HL-60/S4 treated with retinoic acid at 250 ng/mL for 4 days and 3 days (cell line): ENCODE measurements around the gene PCSK2.
"Not testable (repeated sequence)": the region's sequence is repeated elsewhere in the genome, so short reads cannot be mapped to it uniquely, and the experiment has no call there.

Source experiments
- in situ Hi-C: fragments of 300-500 bp; cut with MboI; formaldehyde crosslinking; loops from 2 replicates; pipeline ENCODE4 v1.7.0; 2022; ENCODE audit warnings: low sequenced_read_pairs

PCSK2 gene, protein sequence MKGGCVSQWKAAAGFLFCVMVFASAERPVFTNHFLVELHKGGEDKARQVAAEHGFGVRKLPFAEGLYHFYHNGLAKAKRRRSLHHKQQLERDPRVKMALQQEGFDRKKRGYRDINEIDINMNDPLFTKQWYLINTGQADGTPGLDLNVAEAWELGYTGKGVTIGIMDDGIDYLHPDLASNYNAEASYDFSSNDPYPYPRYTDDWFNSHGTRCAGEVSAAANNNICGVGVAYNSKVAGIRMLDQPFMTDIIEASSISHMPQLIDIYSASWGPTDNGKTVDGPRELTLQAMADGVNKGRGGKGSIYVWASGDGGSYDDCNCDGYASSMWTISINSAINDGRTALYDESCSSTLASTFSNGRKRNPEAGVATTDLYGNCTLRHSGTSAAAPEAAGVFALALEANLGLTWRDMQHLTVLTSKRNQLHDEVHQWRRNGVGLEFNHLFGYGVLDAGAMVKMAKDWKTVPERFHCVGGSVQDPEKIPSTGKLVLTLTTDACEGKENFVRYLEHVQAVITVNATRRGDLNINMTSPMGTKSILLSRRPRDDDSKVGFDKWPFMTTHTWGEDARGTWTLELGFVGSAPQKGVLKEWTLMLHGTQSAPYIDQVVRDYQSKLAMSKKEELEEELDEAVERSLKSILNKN

DNA sequence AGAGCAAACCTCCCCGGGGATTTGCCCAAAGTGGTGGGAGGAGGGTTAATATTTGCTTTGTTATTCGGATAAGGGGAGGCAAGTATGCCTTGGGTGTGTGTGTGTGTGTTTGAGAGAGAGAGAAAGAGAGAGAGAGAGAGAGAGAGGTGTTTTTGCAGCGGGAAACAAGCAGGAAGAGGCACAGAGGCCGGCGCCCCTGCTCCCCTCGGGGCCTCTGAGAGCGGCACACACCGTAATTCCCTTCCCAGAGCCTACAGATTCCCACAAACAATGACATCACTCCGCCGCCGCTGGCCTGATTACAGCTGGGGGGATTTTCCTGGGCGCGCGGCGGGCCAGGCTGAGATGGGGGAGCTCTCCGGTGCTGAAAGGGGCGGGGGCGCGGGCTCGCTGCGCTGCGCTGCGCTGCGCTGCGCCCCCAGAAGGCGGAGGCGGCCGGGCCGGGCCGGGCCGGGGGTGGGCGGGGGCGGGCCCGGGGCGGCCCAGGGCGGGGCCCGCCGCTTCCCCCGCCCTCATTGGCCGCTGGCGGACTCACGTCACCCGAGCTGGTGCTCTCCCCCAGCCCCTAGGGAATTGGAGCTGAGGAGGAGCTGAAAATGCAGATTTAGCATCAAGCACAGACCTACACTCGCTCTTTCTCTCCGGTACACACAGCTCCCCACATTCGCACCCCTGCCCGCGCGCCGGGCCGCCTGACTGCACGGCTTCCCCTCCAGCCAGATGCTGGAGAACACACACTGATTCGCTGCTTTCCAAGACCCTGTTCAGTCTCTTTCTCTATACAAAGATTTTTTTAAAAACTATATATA, at the start of gene PCSK2:
Gene PCSK2, plus strand, starts transcription at position 631 of the 809 bp plus-strand sequence. CDS start 266 bp downstream, outside the sequence.
- in situ Hi-C loops = no loop called here

DNA sequence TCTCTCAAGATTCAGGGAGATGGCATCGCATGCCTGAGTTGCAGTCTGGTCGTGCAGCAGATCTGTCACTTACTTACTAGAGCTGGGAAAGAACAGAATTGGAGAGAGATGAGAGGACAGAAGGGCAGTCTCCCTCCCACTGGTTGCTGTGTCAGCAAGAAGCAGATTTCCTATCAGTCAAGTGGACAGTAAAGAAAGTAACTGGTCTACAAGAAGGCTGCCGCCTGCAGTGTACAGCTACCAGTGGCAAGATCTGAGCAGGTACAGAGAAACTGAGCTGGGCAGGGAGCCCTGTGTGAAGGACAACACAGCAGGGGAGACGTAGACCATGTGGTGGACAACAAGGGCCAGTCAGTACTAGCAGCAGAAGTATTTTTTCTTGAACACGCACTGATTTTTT, 49.5 kb upstream of the PCSK2 start:
- in situ Hi-C loops = no loop called here

DNA sequence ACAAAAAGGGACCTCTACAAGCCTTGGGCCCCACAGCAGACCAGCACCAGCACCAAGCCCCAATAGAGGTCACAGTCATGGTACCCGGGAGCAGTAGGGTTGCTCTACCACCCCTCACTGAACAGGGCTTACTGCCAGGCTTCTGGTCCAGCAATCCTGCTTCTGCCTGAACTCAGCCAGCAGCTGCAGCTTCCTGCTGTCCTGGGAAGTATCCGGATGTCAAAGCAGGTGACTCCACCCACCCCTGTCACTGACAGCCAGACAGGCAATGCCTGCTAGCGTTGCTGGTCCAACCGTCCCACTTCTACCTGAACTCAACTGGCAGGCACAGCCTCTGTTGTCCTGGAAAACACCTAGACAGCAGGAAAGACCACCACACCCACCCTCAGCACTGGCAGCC, 47.0 kb upstream of the PCSK2 start:
- in situ Hi-C loops = no loop called here

DNA sequence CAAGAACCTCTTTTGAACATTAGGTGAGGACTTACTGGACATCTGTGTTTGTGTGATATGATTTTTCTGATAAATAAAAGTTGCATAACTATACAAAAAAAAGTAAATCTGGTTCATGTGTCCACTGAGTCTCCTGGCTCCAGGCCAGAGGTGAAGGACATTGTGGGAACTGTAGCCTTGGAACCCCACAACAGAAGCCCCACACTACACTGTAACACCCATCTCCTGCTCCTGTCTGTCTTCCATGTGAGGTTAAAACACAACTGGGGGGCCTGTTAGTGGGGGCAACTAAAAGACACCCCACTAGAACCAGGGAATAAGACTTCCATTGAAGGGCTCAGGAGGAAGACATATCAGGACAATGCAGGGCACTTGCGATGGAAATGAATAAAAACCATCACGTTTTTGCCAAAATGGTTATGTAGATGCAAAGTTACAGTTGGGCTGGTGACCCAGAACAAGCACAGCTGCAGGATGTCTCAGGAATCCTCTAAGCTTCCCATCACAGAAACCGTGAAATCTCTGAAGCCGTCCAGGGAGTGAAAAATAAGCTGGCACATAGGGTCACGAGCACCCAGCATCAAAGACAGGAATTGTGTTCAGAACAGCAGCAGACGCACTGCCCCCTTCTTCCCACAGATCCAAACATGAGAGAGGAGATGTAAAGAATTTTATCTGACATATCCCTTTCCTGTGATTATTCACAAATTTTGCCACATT, 36.7 kb upstream of the PCSK2 start:
- in situ Hi-C loops = no loop called here

GRCh38 chr20:17197041-17197440, 29.8 kb upstream of the PCSK2 start:
- in situ Hi-C loops = no loop called here

DNA sequence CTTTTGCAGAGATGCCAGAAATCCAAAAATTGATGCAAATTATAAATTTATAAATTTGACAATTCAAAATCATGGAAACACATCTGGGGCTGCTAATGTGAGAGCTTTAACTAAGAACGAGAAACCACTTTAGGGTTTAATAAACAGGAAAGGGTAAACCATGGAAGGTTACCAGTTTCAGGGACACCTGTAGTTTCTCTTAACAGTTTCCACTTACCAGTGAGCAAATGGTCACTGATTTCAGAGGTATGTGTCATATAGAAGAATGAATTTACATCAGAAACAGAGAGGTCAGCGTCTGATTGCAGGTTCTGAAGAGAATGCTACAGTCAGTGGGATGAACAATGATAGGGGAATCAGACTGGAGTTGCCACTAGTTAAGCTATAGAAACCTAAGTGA, 24.8 kb upstream of the PCSK2 start:
- in situ Hi-C loops = no loop called here

DNA sequence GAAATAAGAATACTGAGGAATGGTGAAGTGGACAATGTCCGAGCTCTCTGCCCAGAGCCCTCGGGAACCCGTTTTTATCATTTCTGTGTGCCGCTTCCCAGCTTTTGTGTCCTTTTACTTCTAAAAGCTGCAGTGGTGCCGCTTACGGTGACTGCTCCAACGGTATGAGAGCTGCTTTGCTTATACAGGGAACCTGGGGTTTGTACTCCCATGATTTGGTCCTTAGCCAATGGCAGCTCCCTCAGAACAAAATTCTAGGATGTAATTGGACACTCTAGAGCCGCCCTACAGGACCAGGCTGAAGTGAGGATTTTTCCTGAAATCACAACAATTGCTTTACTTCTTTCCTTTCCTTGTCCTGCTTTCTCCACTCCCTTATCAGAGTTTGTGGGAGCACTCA, 24.2 kb upstream of the PCSK2 start:
- in situ Hi-C loops = no loop called here

- in situ Hi-C loops = no loop called here
These were observed 21.6 kb upstream of the PCSK2 start for GRCh38 chr20:17205084-17205813.

DNA sequence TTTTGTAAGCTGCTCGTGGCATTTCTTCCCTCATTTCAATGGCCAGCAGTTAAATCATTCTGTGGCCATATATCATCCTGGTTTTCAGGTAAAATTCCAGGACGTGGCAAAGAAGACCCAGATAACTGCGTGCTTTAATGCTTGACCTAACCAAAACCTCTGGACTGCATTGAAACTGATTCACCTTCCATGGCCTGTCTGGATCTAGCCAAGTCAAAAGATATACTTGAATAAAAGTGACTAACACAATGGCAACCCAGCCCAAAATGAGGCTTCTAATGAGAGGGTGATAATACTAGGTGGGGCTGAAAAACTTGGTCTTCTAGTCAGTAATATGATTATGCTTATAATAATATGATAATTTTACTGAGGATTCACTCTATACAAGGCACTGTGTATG, 16.5 kb upstream of the PCSK2 start:
- in situ Hi-C loops = no loop called here

DNA sequence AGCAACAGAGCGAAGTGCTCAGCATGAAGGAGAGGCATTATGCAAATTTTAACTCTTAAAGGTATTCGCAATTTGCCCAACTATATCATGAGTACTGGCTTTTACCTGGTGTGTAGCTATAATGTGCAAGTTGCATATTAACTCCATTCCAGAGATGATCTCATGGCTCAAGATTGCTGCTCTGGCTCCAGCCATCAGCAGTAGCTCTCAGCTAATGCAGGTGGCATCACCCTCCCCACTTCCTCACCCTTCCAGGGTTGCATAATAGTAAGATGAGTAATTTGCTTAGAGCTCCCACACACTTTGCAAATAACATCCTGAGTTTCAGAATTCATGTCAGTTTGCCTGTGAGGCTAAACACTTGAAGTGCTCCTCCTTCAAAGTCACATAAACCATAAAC, 15.9 kb upstream of the PCSK2 start:
- in situ Hi-C loops = no loop called here

GRCh38 chr20:17215167-17215566, 11.7 kb upstream of the PCSK2 start:
- in situ Hi-C loops = no loop called here

GRCh38 chr20:17219856-17220255, 7.0 kb upstream of the PCSK2 start:
- in situ Hi-C loops = not testable (repeated sequence)

GRCh38 chr20:17223553-17223952, 3.3 kb upstream of the PCSK2 start:
- in situ Hi-C loops = no loop called here

GRCh38 chr20:17225851-17226409, 910 bp upstream of the PCSK2 start:
- in situ Hi-C loops = no loop called here

DNA sequence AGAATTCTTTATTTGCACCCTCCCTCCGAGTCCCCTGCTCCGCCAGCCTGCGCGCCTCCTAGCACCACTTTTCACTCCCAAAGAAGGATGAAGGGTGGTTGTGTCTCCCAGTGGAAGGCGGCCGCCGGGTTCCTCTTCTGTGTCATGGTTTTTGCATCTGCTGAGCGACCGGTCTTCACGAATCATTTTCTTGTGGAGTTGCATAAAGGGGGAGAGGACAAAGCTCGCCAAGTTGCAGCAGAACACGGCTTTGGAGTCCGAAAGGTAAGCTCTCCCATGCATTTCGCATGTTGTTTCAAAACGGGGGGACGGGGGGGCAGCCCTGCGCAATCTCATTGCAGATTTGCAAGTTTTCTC, 357 bp downstream of the PCSK2 start:
- in situ Hi-C loops = no loop called here

- in situ Hi-C loops = no loop called here
These were observed 1.1 kb downstream of the PCSK2 start for GRCh38 chr20:17227669-17228623.

DNA sequence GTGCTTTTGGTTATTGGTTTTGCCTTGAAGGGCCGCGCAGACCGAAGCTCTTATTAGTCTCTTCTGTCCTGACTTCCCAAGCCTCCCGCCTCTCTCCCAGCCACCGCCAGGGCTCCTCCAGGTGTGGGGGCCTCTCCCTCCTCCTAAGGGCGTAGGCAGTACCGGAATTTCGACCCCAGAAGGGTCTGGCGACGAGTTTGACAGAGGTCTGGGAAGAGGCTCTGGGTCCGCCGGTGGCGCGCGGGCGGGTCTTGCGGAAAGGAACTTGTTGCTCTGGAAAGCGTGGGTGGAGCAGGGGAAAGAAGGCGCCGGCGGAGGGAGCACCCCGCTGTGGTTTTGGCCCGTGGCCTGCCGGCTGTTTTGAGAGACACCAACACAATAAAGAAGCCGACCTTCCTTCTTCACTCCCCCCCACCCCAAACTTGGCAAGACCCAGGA, 1.8 kb downstream of the PCSK2 start:
- in situ Hi-C loops = no loop called here

GRCh38 chr20:17229256-17229655, 2.4 kb downstream of the PCSK2 start:
- in situ Hi-C loops = no loop called here

- in situ Hi-C loops = no loop called here
These were observed 6.8 kb downstream of the PCSK2 start for GRCh38 chr20:17233626-17234025.
